A549 treated with AZD9567 at 1 μM for 4 hours (cell line): Measurements from ENCODE around the gene SMIM41. TPM values are rescaled to one million over a fixed set of nuclear protein-coding genes. Genes with fewer than 3 reads are reported as not detected.

ENCODE experiments used
- total RNA-seq: library from RNA; stranded (reverse); fragments of 200-300 nt; extraction: Qiagen RNA extraction; gene quantifications from 5 replicates; pipeline ENCODE4 v1.2.3, GENCODE V29; 2022; ENCODE audit not compliant: insufficient read depth

Gene SMIM41
- not detected in 5 replicates for total RNA-seq

GRCh38 chr12:52079576-52080402 is at the start of gene SMIM41:
Gene SMIM41 (plus strand): TSS chr12:52079704. CDS start chr12:52079780, 76 bp downstream.

DNA sequence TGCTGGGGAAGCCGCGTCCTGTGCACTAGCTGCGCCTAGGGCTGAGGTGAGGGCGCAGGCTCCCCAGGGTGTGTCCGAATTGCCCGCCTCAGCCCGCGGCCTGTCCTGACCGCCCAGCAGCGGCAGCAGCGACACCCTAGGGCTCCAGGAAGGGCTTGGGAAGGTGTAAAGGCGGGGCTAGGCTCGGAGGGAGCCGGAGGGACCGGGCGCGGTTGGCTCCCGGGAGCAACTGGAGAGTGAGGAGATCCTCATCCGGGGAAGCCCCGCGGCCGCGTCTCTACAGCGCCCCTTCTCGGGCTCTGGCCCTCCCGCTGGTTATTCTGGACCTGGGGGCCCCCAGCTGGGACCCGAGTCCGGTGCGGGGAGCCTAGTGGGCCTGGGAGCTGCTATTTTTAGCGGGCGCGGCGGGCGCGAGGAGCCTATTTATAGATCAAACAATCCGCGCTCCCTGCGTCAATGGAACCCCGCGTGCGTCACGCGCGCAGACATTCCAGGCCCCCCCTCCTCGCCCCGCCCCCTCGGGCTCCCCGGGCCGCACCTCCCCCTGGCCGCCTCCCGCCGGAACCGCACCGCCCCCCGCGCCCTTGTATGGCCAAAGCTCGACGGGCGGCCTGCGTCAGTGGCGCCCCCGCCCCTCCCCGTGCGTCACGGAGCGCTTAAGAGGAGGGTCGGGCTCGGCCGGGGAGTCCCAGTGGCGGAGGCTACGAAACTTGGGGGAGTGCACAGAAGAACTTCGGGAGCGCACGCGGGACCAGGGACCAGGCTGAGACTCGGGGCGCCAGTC is 28.6 kb upstream of the SMIM41 start, which contains the start of gene NR4A1:
NR4A1 (plus strand) TSS at position 685 of the 784 bp plus-strand sequence. CDS start 2,887 bp downstream, outside the sequence.

DNA sequence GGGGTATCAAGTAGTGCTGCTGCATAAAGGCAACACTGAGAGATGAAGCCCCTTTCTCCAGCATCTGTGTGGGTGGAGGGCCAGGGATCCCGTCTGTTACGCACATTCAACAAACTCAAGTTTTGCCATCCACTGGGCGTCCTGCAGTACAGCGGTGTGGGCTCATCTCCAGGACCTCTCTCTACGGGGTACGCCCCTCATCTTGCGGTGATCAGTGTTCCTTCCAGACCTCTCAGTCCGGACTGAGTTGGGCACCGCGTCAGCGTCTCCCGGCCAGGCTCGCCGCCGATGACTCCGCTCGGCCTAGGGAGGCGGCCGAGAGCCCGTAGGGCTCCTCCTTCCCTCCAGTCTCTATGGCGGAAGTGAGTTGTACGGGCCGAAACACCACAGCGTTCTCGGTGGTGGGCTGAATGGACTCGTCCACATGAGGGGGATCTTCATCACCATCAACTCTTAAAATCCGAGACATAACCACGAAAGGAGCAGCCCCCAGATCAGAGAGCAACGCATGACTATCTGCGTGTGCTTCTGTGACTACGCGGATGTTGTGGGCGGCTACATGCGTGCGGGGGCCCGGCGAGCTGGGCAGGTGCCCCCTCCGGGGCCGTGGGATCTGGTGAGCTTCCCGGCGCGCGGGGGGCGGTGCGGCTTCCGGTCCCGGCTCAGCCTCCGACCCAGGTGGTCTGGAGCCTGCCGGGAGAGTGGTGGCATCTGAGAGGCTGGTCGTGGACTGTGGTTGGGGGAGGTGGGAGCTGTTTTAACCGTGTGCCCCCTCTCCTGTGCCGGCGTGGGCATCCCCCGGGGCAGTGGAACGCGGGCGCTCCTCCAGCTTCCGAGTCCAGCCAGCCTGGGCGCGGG is 9.9 kb upstream of the SMIM41 start, which contains the start of gene ATG101:
ATG101 (plus strand) TSS at position 652 of the 858 bp plus-strand sequence. CDS start 3,673 bp downstream, outside the sequence.

Other genes with a start within 250 kb of the SMIM41 start
- 0.30 to 0.34 TPM (median 0.30 TPM) in 4 of 5 replicates, not detected in the other for gene FIGNL2, start 231.0 kb upstream of the SMIM41 start, total RNA-seq
- gene ANKRD33, start 191.6 kb upstream of the SMIM41 start, total RNA-seq, result 0.03 to 0.11 TPM in 2 of 5 replicates, not detected in the others
- gene ACVRL1, start 172.2 kb upstream of the SMIM41 start, total RNA-seq, result 0.03 to 0.19 TPM (median 0.16 TPM) in 4 of 5 replicates, not detected in the other
- gene ACVR1B, start 128.0 kb upstream of the SMIM41 start, total RNA-seq, result 12.8 to 17.5 TPM (median 16.7 TPM) in 5 replicates
- gene TAMALIN, start 72.8 kb upstream of the SMIM41 start, total RNA-seq, result 0.73 to 0.94 TPM (median 0.79 TPM) in 4 of 5 replicates, not detected in the other
- gene NR4A1, start 28.3 kb upstream of the SMIM41 start, total RNA-seq, result 31.2 to 49.8 TPM (median 40.5 TPM) in 5 replicates
- 78.3 to 108 TPM (median 101 TPM) in 5 replicates for gene ATG101, start 9.7 kb upstream of the SMIM41 start, total RNA-seq
- 31.1 to 42.6 TPM (median 33.5 TPM) in 5 replicates for gene KRT80, start 112.3 kb downstream of the SMIM41 start, total RNA-seq
- gene KRT7, start 153.5 kb downstream of the SMIM41 start, total RNA-seq, result 4,095 to 6,117 TPM (median 5,628 TPM) in 5 replicates
- gene KRT86, start 194.9 kb downstream of the SMIM41 start, total RNA-seq, result 29.8 to 51.0 TPM (median 47.4 TPM) in 5 replicates
- gene KRT81, start 211.8 kb downstream of the SMIM41 start, total RNA-seq, result 3,123 to 4,150 TPM (median 3,993 TPM) in 5 replicates
- 6.0 to 6.6 TPM (median 6.4 TPM) in 5 replicates for gene KRT83, start 241.7 kb downstream of the SMIM41 start, total RNA-seq